ENCODE results near the gene GBGT1.
A peak's percentile ranks its signal among the peaks of the same experiment; 100 is the strongest.

The GBGT1 gene

GRCh38 chr9:133146746-133147411 lies 16.8 kb downstream of the GBGT1 start:
- no peak overlapping the region for H3K4me3 ChIP-seq
- H3K9me3 ChIP-seq (ENCODE audit: low read depth, low read length): no peaks in the 10 kb centered on the region
- no peak for DNase-seq (ENCODE audit: low read depth, low spot score)
- no peaks in the 10 kb centered on the region for H3K36me3 ChIP-seq (ENCODE audit: insufficient read depth, low read length)
- no peak overlapping the region for H3K27ac ChIP-seq
- TF ChIP-seq POLR2AphosphoS5 (IDR thresholded peaks at IDR 0.05; ENCODE audit: borderline replicate concordance, low read depth, low read length) (no peak), FOXP2 (optimal IDR thresholded peaks at IDR 0.05; ENCODE audit: control extremely low read depth, extremely low read length, insufficient read depth) (no peak), EZH2 (IDR thresholded peaks at IDR 0.05) (no peak)
- H3K9ac ChIP-seq (ENCODE audit: insufficient read length): no peak overlapping the region

- Histone ChIP-seq H3K4me3 (peak overlapping the region; percentile 83), H3K36me3 (ENCODE audit: insufficient read depth, low read length) (no peaks in the 10 kb centered on the region), H3K9me3 (ENCODE audit: low read depth, low read length) (no peaks in the 10 kb centered on the region), H3K27ac (no peak overlapping the region), H3K9ac (ENCODE audit: insufficient read length) (no peak overlapping the region)
- no peak for DNase-seq (ENCODE audit: low read depth, low spot score)
- TF ChIP-seq POLR2AphosphoS5 (IDR thresholded peaks at IDR 0.05; ENCODE audit: borderline replicate concordance, low read depth, low read length) (no peak), EZH2 (IDR thresholded peaks at IDR 0.05) (no peak), FOXP2 (optimal IDR thresholded peaks at IDR 0.05; ENCODE audit: control extremely low read depth, extremely low read length, insufficient read depth) (no peak)
Observed at GRCh38 chr9:133144904-133145851, 18.5 kb downstream of the GBGT1 start.

- TF ChIP-seq EZH2 (IDR thresholded peaks at IDR 0.05) (no peak), FOXP2 (optimal IDR thresholded peaks at IDR 0.05; ENCODE audit: control extremely low read depth, extremely low read length, insufficient read depth) (peak; percentile 77)
- peak overlapping the region; percentile 82 for H3K9ac ChIP-seq (ENCODE audit: insufficient read length)
- no peaks in the 10 kb centered on the region for H3K9me3 ChIP-seq (ENCODE audit: low read depth, low read length)
- DNase-seq (ENCODE audit: low read depth, low spot score): no peak
- H3K36me3 ChIP-seq (ENCODE audit: insufficient read depth, low read length): no peaks in the 10 kb centered on the region
- peak overlapping the region; percentile 83 for H3K4me3 ChIP-seq
- H3K27ac ChIP-seq: no peak overlapping the region
Observed at GRCh38 chr9:133144142-133144903, 19.4 kb downstream of the GBGT1 start.

- DNase-seq (ENCODE audit: low read depth, low spot score): no peak
- no peak overlapping the region for H3K27ac ChIP-seq
- H3K36me3 ChIP-seq (ENCODE audit: insufficient read depth, low read length): no peaks in the 10 kb centered on the region
- no peak for TF ChIP-seq FOXP2 (optimal IDR thresholded peaks at IDR 0.05; ENCODE audit: control extremely low read depth, extremely low read length, insufficient read depth)
- no peaks in the 10 kb centered on the region for H3K9me3 ChIP-seq (ENCODE audit: low read depth, low read length)
- H3K4me3 ChIP-seq: peak overlapping the region; percentile 83
- H3K9ac ChIP-seq (ENCODE audit: insufficient read length): peak overlapping the region; percentile 82
Observed at GRCh38 chr9:133143639-133144141, 20.0 kb downstream of the GBGT1 start.

GRCh38 chr9:133142684-133143622 lies 20.8 kb downstream of the GBGT1 start:
- no peak overlapping the region for H3K9ac ChIP-seq (ENCODE audit: insufficient read length)
- H3K4me3 ChIP-seq: no peak overlapping the region

GRCh38 chr9:133141833-133142595 lies 21.7 kb downstream of the GBGT1 start:
- Histone ChIP-seq H3K36me3 (ENCODE audit: insufficient read depth, low read length) (no peaks in the 10 kb centered on the region), H3K27ac (no peak overlapping the region), H3K9ac (ENCODE audit: insufficient read length) (no peak overlapping the region), H3K4me3 (no peak overlapping the region), H3K9me3 (ENCODE audit: low read depth, low read length) (no peaks in the 10 kb centered on the region)
- DNase-seq (ENCODE audit: low read depth, low spot score): no peak
- TF ChIP-seq FOXP2 (optimal IDR thresholded peaks at IDR 0.05; ENCODE audit: control extremely low read depth, extremely low read length, insufficient read depth) (no peak), POLR2AphosphoS5 (IDR thresholded peaks at IDR 0.05; ENCODE audit: borderline replicate concordance, low read depth, low read length) (no peak), EZH2 (IDR thresholded peaks at IDR 0.05) (no peak)

More at GRCh38 chr9:133142684-133143622, 20.8 kb downstream of the GBGT1 start:
- no peaks in the 10 kb centered on the region for H3K36me3 ChIP-seq (ENCODE audit: insufficient read depth, low read length)
- no peaks in the 10 kb centered on the region for H3K9me3 ChIP-seq (ENCODE audit: low read depth, low read length)
- TF ChIP-seq FOXP2 (optimal IDR thresholded peaks at IDR 0.05; ENCODE audit: control extremely low read depth, extremely low read length, insufficient read depth): no peak
- TF ChIP-seq POLR2AphosphoS5 (IDR thresholded peaks at IDR 0.05; ENCODE audit: borderline replicate concordance, low read depth, low read length): no peak
- no peak for TF ChIP-seq EZH2 (IDR thresholded peaks at IDR 0.05)
- DNase-seq (ENCODE audit: low read depth, low spot score): no peak
- H3K27ac ChIP-seq: no peak overlapping the region

GRCh38 chr9:133140606-133141005 lies 23.1 kb downstream of the GBGT1 start:
- no peak overlapping the region for H3K27ac ChIP-seq
- no peaks in the 10 kb centered on the region for H3K9me3 ChIP-seq (ENCODE audit: low read depth, low read length)
- H3K4me3 ChIP-seq: no peak overlapping the region
- no peak for DNase-seq (ENCODE audit: low read depth, low spot score)
- H3K36me3 ChIP-seq (ENCODE audit: insufficient read depth, low read length): no peaks in the 10 kb centered on the region
- TF ChIP-seq EZH2 (IDR thresholded peaks at IDR 0.05) (no peak), POLR2AphosphoS5 (IDR thresholded peaks at IDR 0.05; ENCODE audit: borderline replicate concordance, low read depth, low read length) (no peak), FOXP2 (optimal IDR thresholded peaks at IDR 0.05; ENCODE audit: control extremely low read depth, extremely low read length, insufficient read depth) (no peak)
- H3K9ac ChIP-seq (ENCODE audit: insufficient read length): no peak overlapping the region
